Mesothelial cell of epicardium (in vitro differentiated cells): Measurements from ENCODE around the gene TCF4. TPM values are rescaled to one million over a fixed set of nuclear protein-coding genes. Genes with fewer than 3 reads are reported as not detected.

Experiments
- DNase-seq, 2 experiments: peaks; one replicate each; pipeline ENCODE4 v3.0.0; 2021; ENCODE audit warnings: low spot score in 2 of 2; ENCODE audit not compliant: unreplicated experiment in 2 of 2
- H3K27ac Mint-ChIP-seq: 2 replicates; pipeline ENCODE4 v1.8.0; 2021; ENCODE audit warnings: mixed read lengths
- H3K27me3 Mint-ChIP-seq: 2 replicates; pipeline ENCODE4 v1.8.0; 2021; ENCODE audit warnings: low read depth, mixed read lengths
- H3K36me3 Mint-ChIP-seq: 2 replicates; pipeline ENCODE4 v1.8.0; 2021; ENCODE audit warnings: mixed read lengths
- H3K4me1 Mint-ChIP-seq: 2 replicates; pipeline ENCODE4 v1.8.0; 2021; ENCODE audit warnings: mixed read lengths
- H3K4me3 Mint-ChIP-seq: 2 replicates; pipeline ENCODE4 v1.8.0; 2021; ENCODE audit warnings: mild to moderate bottlenecking, moderate library complexity, mixed read lengths
- H3K9me3 Mint-ChIP-seq: 2 replicates; pipeline ENCODE4 v1.8.0; 2021; ENCODE audit warnings: mixed read lengths
- total RNA-seq: library from RNA; stranded (reverse); gene quantifications from 3 replicates; pipeline ENCODE4 v1.2.1, GENCODE V29; 2021
- TF ChIP-seq, protein P1 (sequence below): fragments of 200-600 bp; sonication (generic); IDR thresholded peaks from one replicate; pipeline ENCODE4 v1.5.0; 2021; ENCODE audit warnings: antibody characterized with exemption; ENCODE audit not compliant: unreplicated experiment

Gene TCF4
- total RNA-seq, 1 donor from 2014 or later = 224 TPM

DNA sequence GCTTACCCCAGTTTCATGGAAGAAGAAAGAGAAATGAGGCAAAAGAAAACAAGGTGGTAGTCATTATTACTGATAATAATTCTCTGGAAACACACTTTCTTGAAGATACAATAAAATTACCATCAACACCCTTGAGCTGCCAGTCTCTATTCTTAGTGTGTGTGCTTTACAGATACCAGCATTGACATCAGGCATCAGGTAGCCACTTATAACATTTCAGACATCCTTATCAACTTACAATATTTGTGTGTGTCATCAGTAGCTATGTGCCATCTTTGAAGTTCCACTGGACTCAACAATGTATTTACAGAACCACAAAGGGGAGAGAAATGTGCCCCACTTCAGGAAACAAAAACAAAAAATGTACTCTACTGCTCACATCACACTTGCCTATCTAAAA lies 62.1 kb downstream of the TCF4 start:
- TF ChIP-seq, protein P1, sequence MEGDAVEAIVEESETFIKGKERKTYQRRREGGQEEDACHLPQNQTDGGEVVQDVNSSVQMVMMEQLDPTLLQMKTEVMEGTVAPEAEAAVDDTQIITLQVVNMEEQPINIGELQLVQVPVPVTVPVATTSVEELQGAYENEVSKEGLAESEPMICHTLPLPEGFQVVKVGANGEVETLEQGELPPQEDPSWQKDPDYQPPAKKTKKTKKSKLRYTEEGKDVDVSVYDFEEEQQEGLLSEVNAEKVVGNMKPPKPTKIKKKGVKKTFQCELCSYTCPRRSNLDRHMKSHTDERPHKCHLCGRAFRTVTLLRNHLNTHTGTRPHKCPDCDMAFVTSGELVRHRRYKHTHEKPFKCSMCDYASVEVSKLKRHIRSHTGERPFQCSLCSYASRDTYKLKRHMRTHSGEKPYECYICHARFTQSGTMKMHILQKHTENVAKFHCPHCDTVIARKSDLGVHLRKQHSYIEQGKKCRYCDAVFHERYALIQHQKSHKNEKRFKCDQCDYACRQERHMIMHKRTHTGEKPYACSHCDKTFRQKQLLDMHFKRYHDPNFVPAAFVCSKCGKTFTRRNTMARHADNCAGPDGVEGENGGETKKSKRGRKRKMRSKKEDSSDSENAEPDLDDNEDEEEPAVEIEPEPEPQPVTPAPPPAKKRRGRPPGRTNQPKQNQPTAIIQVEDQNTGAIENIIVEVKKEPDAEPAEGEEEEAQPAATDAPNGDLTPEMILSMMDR = no peak
- H3K27me3 Mint-ChIP-seq = no peaks in the 10 kb centered on the region
- DNase-seq = no peak
- peaks cover 23% of the 10 kb centered on the region for H3K4me1 Mint-ChIP-seq
- H3K36me3 Mint-ChIP-seq = peaks cover 4% of the 10 kb centered on the region
- no peak overlapping the region for H3K4me3 Mint-ChIP-seq
- no peaks in the 10 kb centered on the region for H3K9me3 Mint-ChIP-seq
- H3K27ac Mint-ChIP-seq = no peak overlapping the region

- H3K27ac Mint-ChIP-seq = no peak overlapping the region
Measured at GRCh38 chr18:55524353-55525073, 63.5 kb downstream of the TCF4 start.

DNA sequence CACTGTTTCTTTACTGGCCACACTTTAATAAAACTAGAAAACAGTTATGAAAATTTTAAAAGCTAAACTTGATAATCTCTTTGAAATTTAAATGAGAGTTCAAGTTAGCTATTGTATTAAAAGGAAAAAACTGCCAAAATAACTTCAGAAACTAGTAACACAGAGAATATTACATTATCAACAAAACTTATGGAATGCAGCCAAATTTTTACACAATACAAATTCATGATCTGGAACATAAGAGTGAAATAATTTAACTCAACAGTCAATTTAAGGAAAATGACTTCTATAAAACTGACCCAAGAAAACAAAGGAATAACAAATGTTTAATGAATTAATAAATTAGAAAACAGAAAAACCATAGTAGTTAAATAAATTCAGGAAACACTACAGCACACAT lies 65.0 kb downstream of the TCF4 start:
- Mint-ChIP-seq H3K27ac (peak overlapping the region; percentile 39), H3K9me3 (no peaks in the 10 kb centered on the region), H3K4me1 (peaks cover 21% of the 10 kb centered on the region), H3K27me3 (no peaks in the 10 kb centered on the region), H3K36me3 (peaks cover 4% of the 10 kb centered on the region), H3K4me3 (no peak overlapping the region)
- TF ChIP-seq, protein P1 = no peak
- no peak for DNase-seq

More at GRCh38 chr18:55524353-55525073, 63.5 kb downstream of the TCF4 start:
- no peaks in the 10 kb centered on the region for H3K27me3 Mint-ChIP-seq
- DNase-seq = no peak
- TF ChIP-seq, protein P1 = no peak
- no peak overlapping the region for H3K4me3 Mint-ChIP-seq
- H3K9me3 Mint-ChIP-seq = no peaks in the 10 kb centered on the region
- peaks cover 20% of the 10 kb centered on the region for H3K4me1 Mint-ChIP-seq
- H3K36me3 Mint-ChIP-seq = peaks cover 4% of the 10 kb centered on the region

DNA sequence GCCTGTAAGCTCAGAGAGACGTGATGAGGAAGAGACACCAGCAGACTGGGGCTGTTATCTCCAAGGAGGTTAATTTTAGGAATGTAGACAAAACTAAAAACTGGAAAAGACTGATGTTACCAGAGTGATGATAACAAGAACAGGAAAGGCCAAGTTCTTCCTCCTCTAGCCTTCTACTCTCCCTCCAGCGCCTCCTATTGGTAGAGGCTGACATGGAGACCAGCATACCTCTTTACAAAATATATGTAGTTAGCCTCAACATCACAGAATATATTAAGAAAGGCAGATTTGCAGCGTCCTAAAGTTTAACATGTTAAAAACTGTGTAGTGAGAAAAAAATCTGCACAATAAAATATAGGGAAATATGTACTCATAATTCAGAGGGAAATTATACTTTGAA lies 66.0 kb downstream of the TCF4 start:
- peaks cover 8% of the 10 kb centered on the region for H3K36me3 Mint-ChIP-seq
- TF ChIP-seq, protein P1 = no peak
- no peak overlapping the region for H3K4me3 Mint-ChIP-seq
- H3K27me3 Mint-ChIP-seq = no peaks in the 10 kb centered on the region
- no peak for DNase-seq
- no peaks in the 10 kb centered on the region for H3K9me3 Mint-ChIP-seq
- H3K4me1 Mint-ChIP-seq = peaks cover 21% of the 10 kb centered on the region
- H3K27ac Mint-ChIP-seq = peak overlapping the region; percentile 11

- peaks cover 5% of the 10 kb centered on the region for H3K36me3 Mint-ChIP-seq
- DNase-seq = no peak
- H3K4me3 Mint-ChIP-seq = no peak overlapping the region
- TF ChIP-seq, protein P1 = no peak
- no peak overlapping the region for H3K27ac Mint-ChIP-seq
- no peaks in the 10 kb centered on the region for H3K9me3 Mint-ChIP-seq
- H3K27me3 Mint-ChIP-seq = no peaks in the 10 kb centered on the region
- peaks cover 18% of the 10 kb centered on the region for H3K4me1 Mint-ChIP-seq
Measured at GRCh38 chr18:55517055-55517454, 70.9 kb downstream of the TCF4 start.
